HL-60 (cell line): ENCODE data around the gene AKAP7.

Experiments
- GABPA ChIP-seq: IDR thresholded peaks from 2 replicates; pipeline ENCODE4 v1.6.1; 2012; ENCODE audit warnings: low read depth
- POLR2AphosphoS5 ChIP-seq: IDR thresholded peaks from 2 replicates; pipeline ENCODE4 v1.6.1; 2012; ENCODE audit warnings: low read depth
- TF ChIP-seq, protein P1 (sequence below): IDR thresholded peaks from one replicate; pipeline ENCODE4 v1.5.1; 2011; ENCODE audit warnings: low read length, control low read depth, inconsistent platforms; ENCODE audit not compliant: insufficient read depth
- TF ChIP-seq, protein P2 (sequence below): IDR thresholded peaks from 2 replicates; pipeline ENCODE4 v1.6.1; 2012; ENCODE audit warnings: low read depth; ENCODE audit not compliant: insufficient replicate concordance

GRCh38 chr6:131258010-131258652, 122.9 kb downstream of the AKAP7 start:
- TF ChIP-seq POLR2AphosphoS5 (no peak), GABPA (no peak)
- TF ChIP-seq, protein P1, sequence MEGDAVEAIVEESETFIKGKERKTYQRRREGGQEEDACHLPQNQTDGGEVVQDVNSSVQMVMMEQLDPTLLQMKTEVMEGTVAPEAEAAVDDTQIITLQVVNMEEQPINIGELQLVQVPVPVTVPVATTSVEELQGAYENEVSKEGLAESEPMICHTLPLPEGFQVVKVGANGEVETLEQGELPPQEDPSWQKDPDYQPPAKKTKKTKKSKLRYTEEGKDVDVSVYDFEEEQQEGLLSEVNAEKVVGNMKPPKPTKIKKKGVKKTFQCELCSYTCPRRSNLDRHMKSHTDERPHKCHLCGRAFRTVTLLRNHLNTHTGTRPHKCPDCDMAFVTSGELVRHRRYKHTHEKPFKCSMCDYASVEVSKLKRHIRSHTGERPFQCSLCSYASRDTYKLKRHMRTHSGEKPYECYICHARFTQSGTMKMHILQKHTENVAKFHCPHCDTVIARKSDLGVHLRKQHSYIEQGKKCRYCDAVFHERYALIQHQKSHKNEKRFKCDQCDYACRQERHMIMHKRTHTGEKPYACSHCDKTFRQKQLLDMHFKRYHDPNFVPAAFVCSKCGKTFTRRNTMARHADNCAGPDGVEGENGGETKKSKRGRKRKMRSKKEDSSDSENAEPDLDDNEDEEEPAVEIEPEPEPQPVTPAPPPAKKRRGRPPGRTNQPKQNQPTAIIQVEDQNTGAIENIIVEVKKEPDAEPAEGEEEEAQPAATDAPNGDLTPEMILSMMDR = no peak
- TF ChIP-seq, protein P2, sequence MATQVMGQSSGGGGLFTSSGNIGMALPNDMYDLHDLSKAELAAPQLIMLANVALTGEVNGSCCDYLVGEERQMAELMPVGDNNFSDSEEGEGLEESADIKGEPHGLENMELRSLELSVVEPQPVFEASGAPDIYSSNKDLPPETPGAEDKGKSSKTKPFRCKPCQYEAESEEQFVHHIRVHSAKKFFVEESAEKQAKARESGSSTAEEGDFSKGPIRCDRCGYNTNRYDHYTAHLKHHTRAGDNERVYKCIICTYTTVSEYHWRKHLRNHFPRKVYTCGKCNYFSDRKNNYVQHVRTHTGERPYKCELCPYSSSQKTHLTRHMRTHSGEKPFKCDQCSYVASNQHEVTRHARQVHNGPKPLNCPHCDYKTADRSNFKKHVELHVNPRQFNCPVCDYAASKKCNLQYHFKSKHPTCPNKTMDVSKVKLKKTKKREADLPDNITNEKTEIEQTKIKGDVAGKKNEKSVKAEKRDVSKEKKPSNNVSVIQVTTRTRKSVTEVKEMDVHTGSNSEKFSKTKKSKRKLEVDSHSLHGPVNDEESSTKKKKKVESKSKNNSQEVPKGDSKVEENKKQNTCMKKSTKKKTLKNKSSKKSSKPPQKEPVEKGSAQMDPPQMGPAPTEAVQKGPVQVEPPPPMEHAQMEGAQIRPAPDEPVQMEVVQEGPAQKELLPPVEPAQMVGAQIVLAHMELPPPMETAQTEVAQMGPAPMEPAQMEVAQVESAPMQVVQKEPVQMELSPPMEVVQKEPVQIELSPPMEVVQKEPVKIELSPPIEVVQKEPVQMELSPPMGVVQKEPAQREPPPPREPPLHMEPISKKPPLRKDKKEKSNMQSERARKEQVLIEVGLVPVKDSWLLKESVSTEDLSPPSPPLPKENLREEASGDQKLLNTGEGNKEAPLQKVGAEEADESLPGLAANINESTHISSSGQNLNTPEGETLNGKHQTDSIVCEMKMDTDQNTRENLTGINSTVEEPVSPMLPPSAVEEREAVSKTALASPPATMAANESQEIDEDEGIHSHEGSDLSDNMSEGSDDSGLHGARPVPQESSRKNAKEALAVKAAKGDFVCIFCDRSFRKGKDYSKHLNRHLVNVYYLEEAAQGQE = no peak
